Stimulated activated CD8-positive, alpha-beta memory T cell treated with anti-CD3 and anti-CD28 coated beads, Interleukin-4, amount 100 ng/mL, for 24 hours (primary cell): ENCODE measurements around the gene MSANTD2.
"Not testable (repeated sequence)": the region's sequence is repeated elsewhere in the genome, so short reads cannot be mapped to it uniquely, and the experiment has no call there.

Experiments
- DNase-seq: peaks from one replicate; pipeline ENCODE4 v3.0.0-alpha.2; 2020; ENCODE audit warnings: low read depth

Gene MSANTD2

GRCh38 chr11:124770959-124771358 lies 29.2 kb downstream of the MSANTD2 start:
- not testable (repeated sequence) for DNase-seq

DNA sequence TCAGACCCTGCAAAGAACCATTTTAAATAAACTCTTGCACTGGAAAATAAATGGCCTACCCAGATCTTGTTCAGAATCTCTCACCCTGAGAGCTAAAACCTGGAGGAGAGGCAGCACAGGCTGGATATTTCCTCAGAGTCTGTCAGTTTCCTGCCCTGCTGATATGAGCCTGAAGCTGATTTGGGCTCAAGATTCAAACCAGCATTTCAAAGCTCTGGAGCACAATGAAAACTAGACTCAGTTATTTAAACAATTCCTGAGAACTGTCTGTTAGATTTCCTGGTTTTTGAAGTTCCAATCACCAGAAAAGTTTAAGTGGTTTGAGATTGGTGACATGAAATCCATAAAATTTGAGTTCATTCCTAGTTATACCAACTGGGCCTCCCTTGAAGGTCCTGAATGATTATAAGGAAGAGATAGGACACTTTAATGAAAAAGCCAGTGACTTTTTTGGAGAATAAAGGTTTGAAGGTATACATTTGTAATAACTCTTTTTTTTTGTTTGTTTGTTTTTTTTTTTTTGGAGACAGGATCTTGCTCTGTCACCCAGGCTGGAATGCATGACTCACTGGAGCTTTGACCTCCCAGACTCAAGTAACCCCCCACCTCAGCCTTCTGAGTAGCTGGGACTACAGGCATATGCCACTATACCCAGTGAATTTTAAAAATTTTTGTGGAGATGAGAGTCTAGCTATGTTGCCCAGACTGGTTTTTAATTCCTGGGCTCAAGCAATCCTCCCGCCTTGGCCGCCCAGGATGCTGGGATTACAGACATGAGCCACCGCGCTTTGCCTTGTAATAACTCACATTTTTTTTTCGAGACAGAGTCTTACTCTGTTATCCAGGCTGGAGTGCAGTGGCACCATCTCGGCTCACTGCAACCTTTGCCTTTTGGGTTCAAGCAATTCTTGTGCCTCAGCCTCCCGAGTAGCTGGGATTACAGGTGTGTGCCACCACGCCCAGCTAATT lies 30.1 kb downstream of the MSANTD2 start:
- no peak for DNase-seq

DNA sequence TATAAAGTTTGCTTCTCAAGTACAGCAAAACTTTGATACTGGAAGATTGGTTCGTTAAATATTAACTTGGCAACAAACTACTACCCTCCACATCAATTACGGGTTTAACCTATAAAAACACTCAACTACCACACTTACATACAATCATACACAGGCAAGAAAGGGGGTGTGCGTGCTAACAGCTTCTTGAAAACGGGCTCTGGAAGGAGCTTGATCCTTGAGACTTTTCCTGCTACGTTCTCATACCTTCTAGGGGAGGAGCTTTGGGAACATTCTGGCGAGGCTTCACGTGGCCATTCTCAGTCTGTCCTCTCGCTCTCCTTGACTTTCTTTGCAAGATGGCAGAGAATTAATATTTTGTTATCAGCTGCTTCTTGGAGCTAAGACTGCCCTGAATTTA lies 31.3 kb downstream of the MSANTD2 start:
- DNase-seq = no peak

DNA sequence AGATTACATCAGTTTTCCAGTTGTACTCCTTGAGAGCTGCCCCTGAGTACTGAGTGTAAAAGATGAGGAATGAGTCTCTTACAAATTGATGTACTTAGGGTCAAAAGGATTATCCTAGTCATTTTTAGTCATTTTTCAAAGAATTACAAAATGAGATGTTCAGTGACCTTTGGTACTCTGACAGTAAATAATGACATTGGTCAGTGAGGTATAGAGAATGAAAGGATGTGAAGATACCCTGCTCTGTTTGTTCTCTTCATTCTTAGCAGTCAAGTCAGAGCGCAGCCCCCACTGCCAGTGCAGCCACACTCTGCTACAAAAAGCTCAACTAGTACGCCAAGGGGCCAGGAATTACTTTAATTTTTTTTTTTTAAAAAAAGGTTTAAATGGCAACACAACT lies 34.0 kb downstream of the MSANTD2 start:
- no peak for DNase-seq

DNA sequence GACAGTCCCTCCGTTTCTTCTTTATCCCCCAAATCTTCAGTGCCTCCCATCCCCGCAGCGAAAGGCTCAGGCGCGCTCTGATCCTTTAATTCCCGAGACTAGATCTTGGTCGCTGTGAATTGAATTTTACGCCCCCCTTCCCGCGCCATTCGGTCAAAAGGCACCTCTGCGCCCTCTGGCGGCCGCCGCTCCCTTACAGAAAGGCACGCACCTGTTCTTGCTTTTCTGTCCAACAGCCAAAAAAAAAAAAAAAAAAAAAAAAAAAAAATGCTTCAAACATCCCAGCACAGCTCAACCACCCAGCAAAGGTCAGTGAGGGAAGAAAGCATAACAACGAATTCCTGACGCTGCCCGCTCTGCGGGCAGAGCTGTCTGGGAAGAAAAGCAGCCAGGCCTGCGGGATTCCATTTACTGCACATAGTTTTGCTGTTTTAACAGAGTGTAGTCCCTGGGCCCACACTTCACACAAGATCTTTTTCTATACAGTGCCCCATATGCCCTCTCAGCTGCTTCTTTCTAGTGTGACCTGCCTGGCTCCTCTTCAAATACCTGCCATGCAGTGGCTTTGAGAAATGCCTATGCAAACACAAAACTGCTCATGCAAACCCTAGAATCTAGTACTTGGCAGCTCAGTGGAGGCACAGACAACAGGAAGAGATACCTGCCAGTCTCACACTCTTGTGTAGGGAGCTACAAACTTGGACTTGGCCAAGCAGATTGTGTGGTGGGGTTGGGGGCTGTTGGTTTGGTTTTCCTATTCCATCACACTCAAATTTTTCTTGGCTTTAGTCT lies 36.9 kb downstream of the MSANTD2 start:
- peak; percentile 82 for DNase-seq

GRCh38 chr11:124762624-124763155 lies 37.5 kb downstream of the MSANTD2 start:
- no peak for DNase-seq

DNA sequence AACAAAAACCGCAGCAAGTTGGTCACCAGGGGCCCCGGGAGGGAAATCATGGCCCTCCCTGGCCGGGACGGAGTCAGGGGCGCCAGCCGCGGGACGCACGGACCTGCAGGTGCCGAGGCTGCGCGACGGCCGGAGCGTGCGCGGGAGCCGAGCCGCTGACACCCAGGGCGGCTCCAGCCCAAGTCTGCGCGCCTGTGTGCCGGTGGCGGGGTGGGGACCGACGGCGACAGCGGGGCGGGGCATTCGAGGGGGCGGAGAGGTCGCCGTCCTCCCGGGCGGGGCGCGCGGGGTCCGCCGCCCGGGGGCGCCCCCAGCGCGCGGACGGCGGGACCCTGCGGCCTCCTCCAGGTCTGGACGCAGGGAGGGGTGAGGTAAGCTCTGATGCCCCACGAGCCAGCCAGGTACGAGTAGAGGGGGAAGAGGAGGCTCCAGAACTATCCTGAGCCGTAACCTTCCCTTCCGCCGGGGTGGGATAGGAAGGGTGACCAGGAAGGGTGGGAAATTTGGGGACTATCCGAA lies 38.0 kb downstream of the MSANTD2 start, which contains the start of gene ESAM:
Gene ESAM, minus strand, starts transcription at position 186 of the 519 bp plus-strand sequence. Its CDS starts 136 bp downstream, at position 50.
- peak; percentile 64 for DNase-seq

DNA sequence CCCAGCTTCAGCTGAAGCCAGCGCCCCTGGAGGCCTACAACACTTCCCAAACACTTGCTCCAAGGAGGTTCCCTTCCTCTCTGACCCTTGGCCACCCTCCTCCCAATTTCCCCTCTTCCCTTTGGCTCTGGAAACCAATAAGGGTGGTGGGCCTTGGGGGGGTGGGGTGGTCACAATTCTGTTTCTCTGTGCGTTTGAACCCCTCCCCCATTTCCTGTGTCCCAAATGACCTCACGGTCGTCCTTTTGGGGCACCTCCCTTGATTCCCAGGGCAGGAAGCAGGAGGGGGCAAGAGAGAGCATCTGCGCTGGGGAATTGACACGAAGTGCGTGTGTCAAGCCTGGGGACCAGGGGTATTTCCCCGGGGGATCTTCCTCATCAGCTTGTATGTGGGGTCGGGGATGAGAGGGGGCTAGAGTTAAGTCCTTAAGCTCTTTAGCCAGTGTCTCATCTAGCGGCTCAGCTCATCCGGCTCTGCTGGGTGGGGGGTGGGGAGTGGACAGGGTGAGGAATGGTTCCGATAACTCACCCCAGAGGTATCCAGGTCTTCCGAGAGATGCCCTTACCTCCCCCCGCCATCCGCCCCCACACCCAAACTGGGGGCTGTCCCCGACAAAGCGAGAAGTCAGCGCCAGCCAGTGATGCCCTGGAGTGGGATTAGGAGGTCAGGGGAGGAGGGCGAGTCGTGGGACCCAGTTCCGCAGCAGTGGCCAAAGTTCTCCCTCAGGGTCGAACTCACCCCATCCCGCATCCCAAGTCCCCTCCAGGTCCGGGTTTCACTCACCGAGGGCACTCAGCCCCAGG lies 38.7 kb downstream of the MSANTD2 start:
- no peak for DNase-seq

DNA sequence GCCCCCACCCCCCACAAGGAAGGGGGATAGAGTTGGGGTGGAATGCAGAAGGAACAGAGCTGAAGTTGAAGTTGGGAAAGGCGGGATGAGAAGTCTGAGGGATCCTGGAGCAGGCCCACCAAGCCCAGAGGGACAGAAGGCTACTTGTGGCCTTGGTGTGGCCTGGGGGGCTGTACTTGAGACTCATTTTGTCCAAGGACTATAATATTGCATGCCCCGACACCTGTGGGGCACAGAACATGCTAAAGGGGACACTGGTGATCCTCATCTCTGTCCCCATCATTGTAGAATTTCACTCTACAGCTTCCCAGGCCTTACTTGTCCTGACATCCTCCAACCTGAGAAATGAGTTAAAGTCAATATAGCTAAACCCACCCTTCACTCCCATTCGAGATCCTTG lies 39.4 kb downstream of the MSANTD2 start:
- DNase-seq = no peak

- no peak for DNase-seq
Measured at GRCh38 chr11:124760205-124760652, 40.0 kb downstream of the MSANTD2 start.

DNA sequence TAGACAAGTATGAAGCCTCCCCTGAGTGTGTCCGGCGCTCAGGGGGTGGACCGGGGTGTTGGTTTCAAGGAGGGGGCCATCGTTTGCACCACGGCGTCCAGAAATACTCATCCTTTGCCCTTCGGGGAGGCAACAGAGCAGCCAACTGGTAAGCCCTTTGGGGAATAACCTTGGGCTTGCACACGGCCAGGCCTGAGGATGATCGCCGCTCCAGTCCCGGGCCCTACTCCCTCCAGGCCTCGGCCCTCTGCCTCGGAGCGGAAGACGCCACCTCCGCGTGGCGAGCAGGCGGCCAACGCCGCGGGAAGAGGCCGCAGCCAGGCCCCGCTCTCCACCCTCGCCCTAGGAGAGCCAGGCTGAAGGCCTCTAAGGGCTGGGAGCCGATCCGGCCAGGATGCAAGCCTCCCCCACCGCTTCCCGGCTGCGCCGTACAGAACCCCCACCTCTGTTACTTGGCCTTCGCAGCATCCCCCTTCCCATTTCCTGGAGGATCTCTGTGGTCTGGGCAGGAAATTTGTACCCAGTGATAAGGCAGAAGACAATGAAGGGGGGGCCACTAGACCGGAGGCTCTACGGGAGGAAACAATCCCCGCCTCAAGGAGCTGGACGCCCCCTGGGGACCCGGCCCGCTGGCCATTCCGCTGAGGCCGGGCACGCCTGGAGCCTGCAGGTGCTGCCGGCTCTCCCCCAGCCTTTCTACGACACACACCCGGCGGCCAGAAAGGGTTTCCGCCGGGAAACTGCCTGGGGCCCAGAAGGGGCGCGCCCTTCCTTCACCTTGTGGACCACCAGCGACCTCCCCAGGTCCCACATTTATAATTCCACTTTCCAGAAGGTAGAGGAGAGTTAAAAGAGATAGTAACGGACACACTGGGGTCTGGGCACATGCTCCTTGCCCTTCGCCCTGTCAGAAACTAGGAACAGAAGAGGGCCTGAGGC lies 40.7 kb downstream of the MSANTD2 start:
- DNase-seq = no peak

DNA sequence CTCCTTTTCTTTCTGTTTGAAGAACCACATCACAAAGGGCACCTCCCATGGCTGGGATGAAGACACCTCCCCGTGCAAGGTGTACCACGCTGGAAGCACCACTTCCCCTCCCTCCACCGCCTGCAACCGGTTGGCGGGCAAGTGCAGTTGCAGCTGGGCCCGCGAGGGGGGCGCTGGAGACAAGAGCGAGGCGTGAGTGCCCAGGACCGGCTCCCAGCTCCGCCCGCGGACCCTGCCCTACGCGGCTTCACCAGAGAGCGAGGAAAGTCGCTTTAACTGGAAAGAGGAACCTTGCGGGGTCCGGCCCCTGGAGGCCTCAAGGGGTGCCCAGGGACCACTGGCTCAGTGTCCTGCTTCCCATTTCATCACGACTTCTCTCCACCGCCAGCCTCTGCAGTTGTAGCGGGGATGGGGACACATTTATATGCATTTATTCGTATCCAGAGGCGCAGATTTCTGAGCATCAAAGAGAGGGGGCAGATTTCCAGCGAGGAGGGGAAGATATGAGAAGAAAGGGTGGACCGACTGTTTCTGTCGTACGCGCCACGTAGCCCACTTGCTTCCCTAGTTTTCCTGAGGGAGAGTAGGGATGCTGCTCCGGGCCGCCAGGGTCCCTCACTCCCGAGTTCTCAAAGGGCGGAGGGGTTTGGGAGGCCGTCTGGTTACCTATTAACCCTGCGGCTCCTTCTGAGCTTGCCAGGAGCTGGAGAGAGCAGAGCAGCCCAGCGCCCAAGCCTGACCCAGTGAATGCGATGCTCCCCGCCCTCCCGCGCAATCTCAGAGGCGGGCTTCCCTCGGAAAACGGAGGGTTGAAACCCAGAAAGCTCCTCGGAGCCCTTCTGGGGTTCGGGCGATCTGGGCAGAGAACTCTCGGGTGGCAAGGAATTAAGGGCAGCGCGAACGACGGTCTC lies 41.6 kb downstream of the MSANTD2 start:
- peak; percentile 52 for DNase-seq

GRCh38 chr11:124757320-124757719 lies 42.9 kb downstream of the MSANTD2 start:
- DNase-seq = no peak

DNA sequence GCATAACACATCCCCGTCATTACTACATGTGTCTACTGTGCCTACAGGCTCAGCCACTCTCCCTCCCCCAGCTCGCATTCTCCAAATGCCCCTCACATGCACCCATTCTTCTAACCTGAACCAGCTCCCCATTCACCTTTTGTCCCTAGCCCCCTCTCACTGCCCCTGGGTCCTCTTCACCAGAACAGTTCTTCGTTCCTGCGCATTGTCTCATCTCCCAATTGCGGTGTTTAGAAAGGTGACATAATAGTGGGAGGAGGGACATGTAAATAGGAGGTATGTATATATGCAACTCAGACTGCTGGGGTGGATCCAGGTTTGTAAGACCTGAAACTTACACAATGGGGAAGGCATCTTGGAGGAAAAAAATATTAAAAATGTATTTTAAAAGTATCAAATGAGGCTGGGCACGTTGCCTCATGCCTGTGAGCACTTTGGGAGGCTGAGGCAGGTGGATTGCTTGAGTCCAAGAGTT lies 43.4 kb downstream of the MSANTD2 start:
- no peak for DNase-seq

DNA sequence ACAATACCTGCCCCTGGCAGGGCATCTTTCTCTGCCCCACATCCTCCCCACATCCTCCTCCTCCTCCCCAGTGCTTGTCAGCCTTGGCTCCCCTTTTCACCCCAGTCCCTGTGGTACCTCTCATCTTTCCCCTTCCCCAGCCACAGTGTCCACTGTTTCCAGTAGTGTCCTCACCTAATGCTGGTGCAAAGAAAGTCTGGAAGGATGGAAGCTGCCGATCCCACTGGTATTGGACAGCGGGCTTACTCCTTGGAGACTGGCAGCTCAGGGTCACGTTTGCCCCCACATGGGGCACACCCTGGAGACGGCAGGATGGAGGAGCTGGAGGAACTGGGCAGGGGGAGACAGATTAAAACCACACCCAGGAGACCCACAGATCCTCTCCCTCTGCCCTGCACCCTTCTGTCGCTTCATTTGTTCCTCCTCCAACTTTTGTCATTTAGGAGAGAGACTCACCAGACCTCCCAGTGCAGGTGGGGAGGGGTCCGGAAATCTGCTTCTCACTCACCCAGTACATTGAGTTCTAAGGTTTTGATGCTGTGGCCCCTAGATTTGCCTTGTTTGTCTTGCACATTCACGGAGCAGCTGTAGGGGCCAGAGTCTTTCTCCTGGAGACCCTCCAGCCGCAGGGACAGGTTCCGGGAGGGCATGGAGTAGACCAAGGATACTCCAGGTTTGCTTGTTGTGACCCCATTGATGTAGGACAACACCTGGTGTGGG lies 44.0 kb downstream of the MSANTD2 start:
- DNase-seq = no peak

- no peak for DNase-seq
Measured at GRCh38 chr11:124754710-124755109, 45.5 kb downstream of the MSANTD2 start.

GRCh38 chr11:124754309-124754708 lies 45.9 kb downstream of the MSANTD2 start:
- DNase-seq = no peak

- no peak for DNase-seq
Measured at GRCh38 chr11:124753624-124754023, 46.6 kb downstream of the MSANTD2 start.
